T-cell (primary cell): Measurements from ENCODE around the gene SH3GLB1. TPM values are rescaled to one million over a fixed set of nuclear protein-coding genes. Genes with fewer than 3 reads are reported as not detected.

Experiments used
- ATAC-seq, 4 experiments: fragments of 200-7000 bp in 3 of 4; fragments of 150-1000 bp in 1 of 4; cut with Tn5 transposase; replicated peaks in 1 of 4; 1 replicate in 3 of 4; 2 replicates in 1 of 4; pipeline ENCODE4 v1.10.0; 2021; ENCODE audit warnings: moderate library complexity in 3 of 4, mild to moderate bottlenecking in 2 of 4, moderate number of reproducible peaks in 1 of 4
- CTCF ChIA-PET, 2 donors: fragments of 300-600 bp; sonication (Branson Sonifier 250); formaldehyde crosslinking; loops; one replicate each; lab custom pipeline; 2022; ENCODE audit warnings: antibody characterized with exemption in 2 of 2; lab: Charles Lee
- POLR2A ChIA-PET, 2 donors: fragments of 300-600 bp; sonication (Branson Sonifier 250); formaldehyde crosslinking; loops; one replicate each; lab custom pipeline; 2022; ENCODE audit warnings: antibody characterized with exemption in 2 of 2; lab: Charles Lee
- DNase-seq, 35 experiments: peaks; one replicate each; pipeline versions ENCODE4 v3.0.0 to v3.0.0-alpha.2; 2013 to 2023
- H3K27ac ChIP-seq: one replicate; pipeline ENCODE4 v1.5.1; 2013; ENCODE audit warnings: low read length
- H3K27me3 ChIP-seq, 2 experiments: replicated peaks in 1 of 2; 1 replicate in 1 of 2; 2 replicates in 1 of 2; pipeline versions ENCODE4 v1.6.1 to v1.7.0; 2013; ENCODE audit warnings: low read length in 1 of 2, mixed read lengths in 1 of 2; ENCODE audit not compliant: control insufficient read depth in 2 of 2, insufficient read depth in 2 of 2; ENCODE audit errors: extremely low read depth in 1 of 2
- H3K36me3 ChIP-seq, 2 donors: 1 replicate in 1 of 2; 2 replicates in 1 of 2; pipeline versions ENCODE4 v1.6.1 to v1.7.0; 2013; ENCODE audit warnings: low read length in 1 of 2; ENCODE audit not compliant: control insufficient read depth in 2 of 2, insufficient read depth in 1 of 2; ENCODE audit errors: extremely low read depth in 1 of 2
- H3K4me1 ChIP-seq, 2 experiments: 1 replicate in 1 of 2; 2 replicates in 1 of 2; pipeline versions ENCODE4 v1.6.1 to v1.7.0; 2013; ENCODE audit warnings: low read length in 2 of 2, mixed read lengths in 1 of 2; ENCODE audit not compliant: insufficient read depth in 2 of 2, control insufficient read depth in 1 of 2; ENCODE audit errors: extremely low read depth in 1 of 2
- H3K4me3 ChIP-seq, 2 donors: 1 replicate in 1 of 2; 2 replicates in 1 of 2; pipeline versions ENCODE4 v1.5.1 to v1.7.0; 2013; ENCODE audit warnings: mild to moderate bottlenecking in 2 of 2, low read length in 1 of 2, moderate library complexity in 1 of 2; ENCODE audit not compliant: control insufficient read depth in 1 of 2; ENCODE audit errors: extremely low read depth in 1 of 2
- H3K9me3 ChIP-seq: 2 replicates; pipeline ENCODE4 v1.7.0; 2013
- H3K27ac Mint-ChIP-seq, 2 donors: one replicate each; pipeline ENCODE4 v1.8.0; 2020 to 2021; ENCODE audit warnings: mild to moderate bottlenecking in 2 of 2, mixed read lengths in 2 of 2
- H3K27me3 Mint-ChIP-seq, 2 donors: one replicate each; pipeline ENCODE4 v1.8.0; 2021 to 2022; ENCODE audit warnings: mixed read lengths in 2 of 2
- H3K36me3 Mint-ChIP-seq: one replicate; pipeline ENCODE4 v1.8.0; 2021; ENCODE audit warnings: mixed read lengths
- H3K4me1 Mint-ChIP-seq, 3 donors: one replicate each; pipeline ENCODE4 v1.8.0; 2020 to 2022; ENCODE audit warnings: mixed read lengths in 3 of 3, mild to moderate bottlenecking in 1 of 3
- H3K4me3 Mint-ChIP-seq, 3 donors: one replicate each; pipeline ENCODE4 v1.8.0; 2020 to 2022; ENCODE audit warnings: mild to moderate bottlenecking in 3 of 3, mixed read lengths in 3 of 3, moderate library complexity in 3 of 3
- H3K9me3 Mint-ChIP-seq, 3 donors: one replicate each; pipeline ENCODE4 v1.8.0; 2020 to 2022; ENCODE audit warnings: mixed read lengths in 3 of 3
- WGBS: methylation state at CpG from one replicate; pipeline ENCODE4 v1.1.5; 2013; ENCODE audit warnings: missing lambda C conversion rate; ENCODE audit not compliant: insufficient coverage; 5-methylcytosine and 5-hydroxymethylcytosine counted together
- total RNA-seq, 35 experiments: library from RNA in 6 of 35; stranded (reverse) in 6 of 35; fragments of 120-200 nt in 1 of 35; gene quantifications; one replicate each; pipeline versions ENCODE4 v1.2.1 to v1.2.4 and lab custom pipeline; 2013 to 2026

SH3GLB1 gene
- total RNA-seq, 5 donors from 2014 or later (not counting 1 experiment from before 2014, with no cell fraction given): 42.2 to 48.0 (median 45.8) TPM

GRCh38 chr1:86758570-86758969 is 54.2 kb downstream of the SH3GLB1 start:
- H3K9me3 ChIP-seq: no peaks in the 10 kb centered on the region
- no peaks in the 10 kb centered on the region for H3K36me3 ChIP-seq
- no peaks in the 10 kb centered on the region for H3K4me1 ChIP-seq
- H3K27ac ChIP-seq: no peak overlapping the region
- Mint-ChIP-seq H3K27ac (no peak overlapping the region), H3K4me3 (no peak overlapping the region), H3K9me3 (peaks cover 3 to 8% (median 5%) of the 10 kb centered on the region in 3 donors), H3K36me3 (no peaks in the 10 kb centered on the region), H3K27me3 (peaks cover 19 to 21% of the 10 kb centered on the region in 2 donors), H3K4me1 (no peaks in the 10 kb centered on the region)
- 100% methylated on average over 1 of the region's 3 CpGs for WGBS
- POLR2A ChIA-PET: no interaction called here
- no peak for ATAC-seq
- no peak for DNase-seq
- no peak overlapping the region for H3K4me3 ChIP-seq
- peaks cover 0 to 13% of the 10 kb centered on the region in 2 experiments for H3K27me3 ChIP-seq
- CTCF ChIA-PET: no interaction called here

- no peak overlapping the region for H3K27ac ChIP-seq
- peaks cover 0 to 14% of the 10 kb centered on the region in 2 experiments for H3K27me3 ChIP-seq
- no peaks in the 10 kb centered on the region for H3K9me3 ChIP-seq
- Mint-ChIP-seq H3K36me3 (no peaks in the 10 kb centered on the region), H3K4me1 (no peaks in the 10 kb centered on the region), H3K4me3 (no peak overlapping the region), H3K27ac (no peak overlapping the region), H3K27me3 (peaks cover 15 to 16% of the 10 kb centered on the region in 2 donors), H3K9me3 (peaks cover 3 to 8% (median 5%) of the 10 kb centered on the region in 3 donors)
- CTCF ChIA-PET: interaction anchor here in 1 of 2 donors (0.7 kb wide), 1 partner anchor 308 kb away, joined by 3 read pairs; no protein-coding TSS in a partner anchor
- ATAC-seq (no peak), DNase-seq (no peak)
- no CpG with 5 or more reads among the region's 1 CpG for WGBS
- H3K36me3 ChIP-seq: no peaks in the 10 kb centered on the region
- POLR2A ChIA-PET: no interaction called here
- no peaks in the 10 kb centered on the region for H3K4me1 ChIP-seq
- H3K4me3 ChIP-seq: no peak overlapping the region
These were observed 55.8 kb downstream of the SH3GLB1 start for GRCh38 chr1:86760199-86760598.

- H3K27ac Mint-ChIP-seq: no peak overlapping the region
- no peaks in the 10 kb centered on the region for H3K36me3 Mint-ChIP-seq
- Histone ChIP-seq H3K27me3 (peaks cover 0 to 9% of the 10 kb centered on the region in 2 experiments), H3K4me3 (no peak overlapping the region), H3K9me3 (no peaks in the 10 kb centered on the region), H3K27ac (no peak overlapping the region), H3K4me1 (no peaks in the 10 kb centered on the region), H3K36me3 (no peaks in the 10 kb centered on the region)
- DNase-seq: no peak
- H3K4me3 Mint-ChIP-seq: no peak overlapping the region
- peaks cover 3 to 12% (median 10%) of the 10 kb centered on the region in 3 donors for H3K9me3 Mint-ChIP-seq
- ChIA-PET POLR2A (no interaction called here), CTCF (interaction anchor here in 1 of 2 donors (0.7 kb wide), 1 partner anchor 330 kb away, joined by 4 read pairs; no protein-coding TSS in a partner anchor)
- WGBS: 85% methylated on average over 4 of the region's 7 CpGs
- H3K27me3 Mint-ChIP-seq: peaks cover 6 to 9% of the 10 kb centered on the region in 2 donors
- ATAC-seq: no peak
- no peaks in the 10 kb centered on the region for H3K4me1 Mint-ChIP-seq
These were observed 58.0 kb downstream of the SH3GLB1 start for GRCh38 chr1:86762336-86762735.

GRCh38 chr1:86764523-86764922 is 60.1 kb downstream of the SH3GLB1 start:
- H3K4me1 ChIP-seq: no peaks in the 10 kb centered on the region
- no peaks in the 10 kb centered on the region for H3K36me3 ChIP-seq
- WGBS: no CpG with 5 or more reads among the region's 1 CpG
- no peak overlapping the region for H3K4me3 ChIP-seq
- H3K9me3 ChIP-seq: no peaks in the 10 kb centered on the region
- ATAC-seq: no peak
- H3K27me3 Mint-ChIP-seq: peaks cover 6 to 9% of the 10 kb centered on the region in 2 donors
- ChIA-PET CTCF (no interaction called here), POLR2A (no interaction called here)
- H3K27ac Mint-ChIP-seq: no peak overlapping the region
- no peaks in the 10 kb centered on the region for H3K36me3 Mint-ChIP-seq
- peaks cover 0 to 9% of the 10 kb centered on the region in 2 experiments for H3K27me3 ChIP-seq
- no peak for DNase-seq
- H3K9me3 Mint-ChIP-seq: peaks cover 3 to 14% (median 12%) of the 10 kb centered on the region in 3 donors
- H3K4me1 Mint-ChIP-seq: no peaks in the 10 kb centered on the region
- H3K4me3 Mint-ChIP-seq: no peak overlapping the region
- no peak overlapping the region for H3K27ac ChIP-seq

- no peak for ATAC-seq
- no peak overlapping the region for H3K4me3 Mint-ChIP-seq
- H3K27ac Mint-ChIP-seq: no peak overlapping the region
- no peak for DNase-seq
- WGBS: 100% methylated on average over 1 of the region's 2 CpGs
- H3K27ac ChIP-seq: no peak overlapping the region
- H3K27me3 Mint-ChIP-seq: peaks cover 6 to 9% of the 10 kb centered on the region in 2 donors
- no peaks in the 10 kb centered on the region for H3K4me1 ChIP-seq
- peaks cover 0 to 9% of the 10 kb centered on the region in 2 experiments for H3K27me3 ChIP-seq
- no peak overlapping the region for H3K4me3 ChIP-seq
- H3K36me3 ChIP-seq: no peaks in the 10 kb centered on the region
- POLR2A ChIA-PET: no interaction called here
- no peaks in the 10 kb centered on the region for H3K9me3 ChIP-seq
- CTCF ChIA-PET: no interaction called here
- peaks cover under 1 to 12% (median 9%) of the 10 kb centered on the region in 3 donors for H3K9me3 Mint-ChIP-seq
- no peaks in the 10 kb centered on the region for H3K36me3 Mint-ChIP-seq
- no peaks in the 10 kb centered on the region for H3K4me1 Mint-ChIP-seq
These were observed 60.7 kb downstream of the SH3GLB1 start for GRCh38 chr1:86765073-86765472.

- Histone ChIP-seq H3K9me3 (no peaks in the 10 kb centered on the region), H3K4me3 (no peak overlapping the region), H3K36me3 (no peaks in the 10 kb centered on the region), H3K27ac (no peak overlapping the region), H3K27me3 (peaks cover 0 to 9% of the 10 kb centered on the region in 2 experiments), H3K4me1 (no peaks in the 10 kb centered on the region)
- peaks cover 0 to 9% (median 4%) of the 10 kb centered on the region in 3 donors for H3K9me3 Mint-ChIP-seq
- no peaks in the 10 kb centered on the region for H3K36me3 Mint-ChIP-seq
- DNase-seq (no peak), ATAC-seq (no peak)
- no peak overlapping the region for H3K4me3 Mint-ChIP-seq
- peaks cover 6 to 9% of the 10 kb centered on the region in 2 donors for H3K27me3 Mint-ChIP-seq
- no peak overlapping the region for H3K27ac Mint-ChIP-seq
- H3K4me1 Mint-ChIP-seq: no peaks in the 10 kb centered on the region
- POLR2A ChIA-PET: no interaction called here
- CTCF ChIA-PET: no interaction called here
- WGBS: no CpG with 5 or more reads among the region's 2 CpGs
These were observed 61.3 kb downstream of the SH3GLB1 start for GRCh38 chr1:86765674-86766073.
